Stimulated activated CD4-positive, alpha-beta T cell treated with anti-CD3 and anti-CD28 coated beads, Interleukin-1b, Interleukin-23, amount 100 ng/mL, for 1 hour (primary cell): ENCODE results near the gene TUBGCP2.
"Not testable (repeated sequence)": the region's sequence is repeated elsewhere in the genome, so short reads cannot be mapped to it uniquely, and the experiment has no call there.

Source experiments
- DNase-seq, 2 donors: peaks; one replicate each; pipeline ENCODE4 v3.0.0-alpha.2; 2020; ENCODE audit warnings: low read depth in 2 of 2

The TUBGCP2 gene

GRCh38 chr10:133324857-133325260, 16.2 kb upstream of the TUBGCP2 start:
- no peak for DNase-seq

DNA sequence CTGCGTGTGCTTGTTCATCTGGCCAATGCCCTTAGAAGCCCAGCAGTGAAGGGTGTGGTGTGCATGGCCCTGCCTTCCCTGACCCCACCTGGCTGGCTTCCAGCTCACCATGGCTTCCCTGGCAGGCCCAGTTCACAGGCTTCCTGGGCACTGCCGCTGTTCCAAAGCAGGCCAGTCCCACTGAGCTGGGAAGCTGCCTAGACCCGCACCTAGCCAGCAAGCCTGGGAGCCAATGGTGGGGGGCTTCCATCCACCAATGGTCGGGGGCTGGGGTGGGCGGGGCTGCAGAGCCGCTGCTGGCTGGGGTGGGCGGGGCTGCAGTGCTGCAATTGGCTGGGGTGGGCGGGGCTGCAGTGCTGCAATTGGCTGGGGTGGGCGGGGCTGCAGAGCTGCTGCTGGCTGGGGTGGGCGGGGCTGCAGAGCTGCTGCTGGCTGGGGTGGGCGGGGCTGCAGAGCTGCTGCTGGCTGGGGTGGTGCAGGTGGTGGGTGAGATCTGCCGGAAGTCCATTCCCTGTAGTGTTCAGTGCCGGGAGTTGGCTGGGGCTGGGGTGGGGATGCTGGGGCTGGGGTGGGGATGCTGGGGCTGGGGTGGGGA, 15.6 kb upstream of the TUBGCP2 start:
- DNase-seq = peak in 1 of 2 donors; percentile 18

- not testable (repeated sequence) for DNase-seq
Observed at GRCh38 chr10:133322064-133322709, 13.5 kb upstream of the TUBGCP2 start.

DNA sequence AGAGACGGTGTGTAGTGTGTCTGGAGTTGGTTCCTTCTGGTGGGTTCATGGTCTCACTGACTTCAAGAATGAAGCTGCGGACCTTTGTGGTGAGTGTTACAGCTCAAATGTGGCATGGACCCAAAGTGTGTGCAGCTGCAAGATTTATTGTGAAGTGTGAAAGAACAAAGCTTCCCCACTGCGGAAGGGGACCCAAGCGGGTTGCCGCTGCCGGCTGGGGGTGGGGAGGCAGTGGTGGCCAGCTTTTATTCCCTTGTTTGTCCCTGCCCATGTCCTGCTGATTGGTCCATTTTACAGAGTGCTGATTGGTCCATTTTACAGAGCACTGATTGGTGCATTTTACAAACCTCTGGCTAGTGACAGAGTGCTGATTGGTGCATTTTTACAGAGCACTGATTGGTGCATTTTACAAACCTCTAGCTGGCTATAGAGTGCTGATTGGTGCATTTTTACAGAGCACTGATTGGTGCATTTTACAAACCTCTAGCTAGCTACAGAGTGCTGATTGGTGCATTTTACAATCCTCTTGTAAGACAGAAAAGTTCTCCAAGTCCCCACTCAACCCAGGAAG, 12.3 kb upstream of the TUBGCP2 start:
- DNase-seq = not testable (repeated sequence)

- DNase-seq = peak in 1 of 2 donors; percentile 36
Observed at GRCh38 chr10:133318494-133319127, 9.9 kb upstream of the TUBGCP2 start.

GRCh38 chr10:133316732-133317131, 8.1 kb upstream of the TUBGCP2 start:
- DNase-seq = no peak

DNA sequence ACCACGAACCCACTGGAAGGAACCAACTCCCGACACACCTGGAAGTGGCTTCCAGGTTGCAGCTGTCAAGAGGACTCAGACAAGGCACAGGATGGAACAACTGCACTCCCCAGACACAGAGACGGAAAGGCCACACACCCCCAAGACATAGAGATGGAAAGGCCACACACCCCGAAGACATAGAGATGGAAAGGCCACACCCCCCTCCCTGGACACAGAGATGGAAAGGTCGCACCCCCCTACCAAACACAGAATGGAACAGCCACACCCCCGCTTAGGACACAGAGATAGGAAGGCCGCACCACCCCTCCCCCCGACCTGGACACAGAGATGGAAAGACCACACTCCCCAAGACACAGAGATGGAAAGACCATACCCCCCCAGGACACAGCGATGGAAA, 7.6 kb upstream of the TUBGCP2 start:
- DNase-seq = no peak

GRCh38 chr10:133315847-133316246, 7.2 kb upstream of the TUBGCP2 start:
- DNase-seq = no peak

DNA sequence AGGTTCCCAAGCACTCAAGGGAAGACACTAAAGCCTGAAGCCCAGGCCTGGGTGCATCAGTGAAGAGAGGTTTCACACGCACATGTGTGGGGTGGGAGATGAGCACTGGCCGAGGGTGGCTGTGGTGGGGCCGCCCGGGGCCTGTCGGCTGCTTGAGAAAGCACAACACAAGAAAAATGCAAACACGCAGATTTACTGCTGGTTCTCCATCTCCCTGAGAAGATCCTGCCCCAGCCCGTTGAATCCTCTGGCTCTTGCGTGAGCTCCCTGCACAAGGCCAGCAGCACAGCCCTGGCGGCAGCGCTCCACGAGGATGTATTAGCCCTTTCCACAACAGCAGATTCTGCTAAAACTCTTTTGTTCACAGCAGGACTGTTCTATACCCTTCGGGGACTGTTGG, 6.2 kb upstream of the TUBGCP2 start:
- no peak for DNase-seq

GRCh38 chr10:133313192-133313591, 4.5 kb upstream of the TUBGCP2 start:
- DNase-seq = no peak

DNA sequence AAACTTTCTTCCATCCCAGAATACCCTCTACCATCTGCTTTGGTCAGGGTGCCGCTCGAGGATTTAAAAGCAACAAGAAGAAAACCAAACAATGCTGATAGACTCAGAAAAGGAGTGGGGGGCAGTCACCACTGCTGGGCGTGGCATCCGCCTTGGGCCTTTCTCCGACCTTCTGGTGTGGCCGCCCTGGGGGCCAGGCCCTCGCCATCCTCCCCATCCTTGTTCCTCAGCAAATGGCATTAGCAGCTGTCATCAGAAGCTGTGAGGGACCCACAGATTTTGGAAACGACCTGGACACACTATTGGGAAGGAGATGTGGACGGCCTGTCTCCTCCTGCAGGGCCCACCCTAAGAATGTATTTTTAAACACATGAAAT, 4.1 kb upstream of the TUBGCP2 start:
- no peak for DNase-seq

GRCh38 chr10:133312016-133312768, 3.5 kb upstream of the TUBGCP2 start:
- DNase-seq = no peak

GRCh38 chr10:133311570-133311969, 2.9 kb upstream of the TUBGCP2 start:
- DNase-seq = no peak

- DNase-seq = no peak
Observed at GRCh38 chr10:133310789-133311188, 2.1 kb upstream of the TUBGCP2 start.

DNA sequence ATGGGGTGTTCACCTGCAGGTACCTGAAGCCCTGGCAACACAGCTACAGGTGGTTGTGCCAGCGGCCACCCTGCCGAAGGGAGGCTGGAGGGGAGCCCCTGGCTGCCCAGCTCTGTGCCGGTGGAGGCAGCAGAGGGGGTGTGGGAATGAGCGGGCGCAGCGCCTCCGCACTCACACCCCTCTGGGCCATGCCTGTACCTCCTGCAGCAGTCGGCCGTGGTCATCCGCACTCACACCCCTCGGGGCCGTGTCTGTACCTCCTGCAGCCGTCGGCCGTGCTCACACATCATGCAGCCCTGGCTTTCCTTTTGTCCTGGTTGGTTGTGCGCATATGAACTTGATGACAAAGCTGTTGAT, 1.7 kb upstream of the TUBGCP2 start:
- no peak for DNase-seq

- DNase-seq = no peak
Observed at GRCh38 chr10:133309720-133310398, 1.2 kb upstream of the TUBGCP2 start.

GRCh38 chr10:133309100-133309719, 538 bp upstream of the TUBGCP2 start:
- DNase-seq = peak; percentile 93 to 94

DNA sequence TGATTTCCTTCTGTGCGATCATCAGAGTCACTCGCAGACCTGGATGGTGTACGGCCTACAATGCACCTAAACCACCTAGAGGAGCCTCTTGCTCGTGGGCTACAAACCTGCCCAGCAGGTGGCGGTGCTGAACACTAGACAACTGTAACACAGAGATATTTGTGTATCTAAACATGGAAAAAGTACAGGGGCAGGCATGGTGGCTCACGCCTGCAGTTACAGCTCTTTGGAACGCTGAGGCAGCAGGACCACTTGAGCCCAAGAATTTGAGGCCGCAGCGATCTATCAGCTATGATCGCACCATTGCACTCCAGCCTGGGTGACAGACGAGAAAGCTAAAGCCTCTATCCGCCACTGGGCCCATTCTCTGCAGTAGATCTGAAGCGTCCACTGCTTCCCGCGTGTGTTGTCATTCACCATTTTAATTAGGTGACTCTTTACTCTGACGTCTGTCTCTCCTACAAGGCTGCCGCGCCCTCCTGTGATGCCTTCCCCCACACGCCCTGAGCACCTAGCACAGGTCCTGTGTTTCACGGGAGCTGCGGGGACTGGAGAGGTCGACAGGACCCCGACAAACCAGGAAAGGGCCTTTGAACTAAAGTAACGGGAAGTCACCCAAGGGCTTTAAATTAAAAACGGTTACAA, 774 bp downstream of the TUBGCP2 start:
- DNase-seq = peak; percentile 62 to 75

- DNase-seq = no peak
Observed at GRCh38 chr10:133306941-133307379, 1.7 kb downstream of the TUBGCP2 start.

- no peak for DNase-seq
Observed at GRCh38 chr10:133306097-133306476, 2.6 kb downstream of the TUBGCP2 start.

- no peak for DNase-seq
Observed at GRCh38 chr10:133303206-133303605, 5.5 kb downstream of the TUBGCP2 start.
